ENCODE measurements around the gene TSNAXIP1.

TSNAXIP1 gene

DNA sequence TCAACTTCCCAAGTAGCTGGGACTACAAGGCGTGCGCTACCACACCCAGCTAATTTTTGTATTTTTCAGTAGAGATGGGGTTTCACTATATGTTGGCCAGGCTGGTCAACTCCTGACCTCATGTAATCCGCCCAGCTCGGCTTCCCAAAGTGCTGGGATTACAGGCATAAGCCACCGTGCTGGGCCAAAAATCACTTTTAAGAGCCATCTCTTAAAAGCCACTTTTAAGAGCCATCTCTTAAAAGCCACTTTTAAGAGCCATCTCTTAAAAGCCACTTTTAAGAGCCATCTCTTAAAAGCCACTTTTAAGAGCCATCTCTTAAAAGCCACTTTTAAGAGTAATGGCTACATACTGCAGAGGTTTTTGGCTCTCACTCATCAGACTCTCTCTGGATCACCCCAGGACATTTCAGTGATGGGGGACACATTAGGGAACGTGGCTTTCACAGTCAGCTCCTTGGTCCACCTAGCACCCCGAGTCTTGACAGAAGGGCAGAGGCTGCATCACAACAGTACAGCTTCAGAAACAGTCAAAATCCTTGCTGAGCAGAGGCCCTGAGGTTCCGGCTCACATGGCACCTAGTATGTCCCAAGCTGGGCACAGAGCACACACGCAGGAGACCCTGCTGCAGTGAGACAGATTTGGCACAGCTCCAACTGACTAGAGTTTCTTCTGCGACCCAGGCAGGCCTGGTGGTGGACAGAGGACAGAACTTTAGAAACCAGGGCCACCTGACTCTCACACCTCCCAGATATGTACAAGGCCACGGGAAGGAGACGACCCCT is 23.9 kb upstream of the TSNAXIP1 start:
- DNase-seq (ENCODE audit: low read depth): no peak

DNA sequence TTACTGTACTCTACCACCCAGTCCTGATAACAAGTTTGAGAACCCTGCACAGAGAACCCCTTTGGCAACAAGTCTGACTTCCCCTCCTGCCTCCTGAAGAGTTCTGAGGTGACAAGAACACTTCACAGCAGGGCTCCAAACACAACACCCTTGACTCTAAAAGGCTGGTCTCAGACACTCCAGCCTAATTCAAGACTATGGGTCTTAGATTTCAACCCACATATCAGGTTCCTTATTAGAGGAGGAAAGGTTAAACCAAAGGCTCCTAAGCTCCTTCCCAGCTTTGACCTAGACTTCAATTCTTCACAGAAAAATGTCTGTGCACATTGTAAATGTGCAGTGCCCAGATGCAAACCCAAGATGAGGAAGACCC is 23.4 kb upstream of the TSNAXIP1 start:
- no peak for DNase-seq (ENCODE audit: low read depth)

DNA sequence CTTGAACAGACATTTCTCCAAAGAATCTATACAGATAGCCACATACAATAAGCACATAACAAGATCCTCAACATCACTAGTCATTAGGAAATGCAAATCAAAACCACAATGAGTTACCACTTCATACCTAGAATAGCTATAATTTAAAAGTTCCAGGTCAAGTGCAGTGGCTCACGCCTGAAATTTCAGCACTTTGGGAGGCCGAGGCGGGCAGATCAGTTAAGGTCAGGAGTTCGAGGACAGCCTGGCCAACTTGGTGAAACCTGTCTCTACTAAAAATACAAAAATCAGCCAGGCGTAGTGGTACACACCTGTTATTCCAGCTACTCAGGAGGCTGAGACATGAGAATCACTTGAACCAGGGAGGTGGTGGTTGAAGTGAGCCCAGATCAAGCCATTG is 20.2 kb upstream of the TSNAXIP1 start:
- DNase-seq (ENCODE audit: low read depth): no peak

GRCh38 chr16:67790071-67790470 is 16.6 kb upstream of the TSNAXIP1 start:
- no peak for DNase-seq (ENCODE audit: low read depth)

DNA sequence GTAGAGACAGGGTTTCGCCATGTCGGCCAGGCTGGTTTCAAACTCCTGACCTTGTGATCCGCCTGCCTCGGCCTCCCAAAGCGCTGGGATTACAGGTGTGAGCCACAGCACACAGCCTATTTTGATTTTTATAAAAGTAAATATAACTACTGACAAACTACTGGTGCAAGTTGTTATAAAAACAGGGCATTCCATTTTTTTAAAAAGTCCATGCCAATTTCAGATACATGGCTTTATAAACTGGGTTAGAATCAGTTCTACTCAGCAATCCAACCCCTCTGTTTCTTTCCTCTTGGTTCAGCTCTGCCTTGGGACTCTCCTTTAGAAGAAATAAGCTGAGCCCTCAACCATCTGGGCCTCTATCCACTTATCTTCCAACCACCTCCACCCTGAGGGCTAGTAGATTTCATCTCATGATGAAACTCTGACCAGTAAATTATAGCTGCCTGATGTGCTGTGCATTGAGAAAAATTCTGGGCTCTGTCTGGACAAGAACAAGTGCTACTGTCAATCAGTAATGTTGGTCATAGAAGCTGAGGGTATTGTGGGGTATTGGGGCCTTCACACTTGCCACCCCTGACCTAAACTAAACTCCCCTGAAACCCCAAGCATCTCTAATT is 10.5 kb upstream of the TSNAXIP1 start:
- no peak for DNase-seq (ENCODE audit: low read depth)

GRCh38 chr16:67800338-67800926 is 6.3 kb upstream of the TSNAXIP1 start:
- DNase-seq (ENCODE audit: low read depth): no peak

DNA sequence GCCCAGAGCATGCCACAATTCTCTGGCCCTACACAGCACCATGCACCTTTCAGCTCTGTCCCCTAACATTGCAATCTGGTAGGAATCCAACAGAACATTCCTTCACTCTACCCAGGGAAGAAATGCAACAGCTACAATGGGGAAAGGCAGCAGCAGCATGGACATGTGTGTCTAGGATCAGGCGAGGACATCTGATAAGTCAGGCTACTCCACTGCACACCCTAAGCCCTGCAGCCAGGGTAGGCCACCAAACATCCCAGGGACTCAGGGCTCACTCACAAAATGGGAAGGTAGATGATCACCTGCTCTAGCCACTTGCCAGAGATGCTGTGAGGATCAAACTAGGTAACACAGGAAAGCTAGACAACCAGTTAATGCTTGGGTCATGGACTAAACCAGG is 5.4 kb upstream of the TSNAXIP1 start:
- no peak for DNase-seq (ENCODE audit: low read depth)

DNA sequence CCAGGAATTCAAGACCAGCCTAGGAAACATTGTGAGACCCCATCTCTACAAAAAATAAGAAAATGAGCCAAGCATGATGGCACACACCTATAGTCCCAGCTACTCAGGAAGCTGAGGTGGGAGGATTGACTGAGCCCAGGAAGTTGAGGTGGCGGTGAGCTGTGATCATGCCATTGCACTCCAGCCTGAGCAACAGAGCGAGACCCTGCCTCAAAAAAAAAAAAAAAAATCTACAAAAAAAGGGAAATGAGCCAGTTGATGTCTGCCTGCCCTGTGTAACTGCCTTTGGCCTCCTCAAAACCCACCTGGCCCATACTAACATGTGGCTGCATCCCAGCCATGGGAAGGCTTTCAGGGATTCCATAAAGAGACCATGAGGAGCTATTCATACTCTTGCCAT is 4.8 kb upstream of the TSNAXIP1 start:
- DNase-seq (ENCODE audit: low read depth): no peak

DNA sequence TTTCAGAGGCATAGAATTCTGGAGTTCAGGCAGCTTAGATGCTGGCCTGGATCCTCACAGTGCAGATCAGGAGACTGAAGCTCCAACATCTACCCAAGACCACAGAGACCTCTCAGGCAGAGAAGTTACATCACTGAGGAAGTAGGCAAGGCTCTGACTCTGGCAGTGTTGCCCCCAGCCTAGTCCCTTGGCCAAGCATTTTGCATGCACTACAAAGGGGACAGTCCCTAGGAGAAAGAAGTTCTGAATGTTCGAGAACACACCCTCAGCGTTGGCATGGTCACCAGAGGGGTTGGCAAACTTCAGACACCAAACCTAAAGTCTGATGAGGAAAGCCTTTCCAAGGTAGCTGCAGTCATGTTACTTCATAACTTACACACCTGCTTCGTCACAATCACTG is 2.8 kb upstream of the TSNAXIP1 start:
- no peak for DNase-seq (ENCODE audit: low read depth)

- DNase-seq (ENCODE audit: low read depth): no peak
Observed at GRCh38 chr16:67804853-67805542, 1.7 kb upstream of the TSNAXIP1 start.

GRCh38 chr16:67805718-67806427 is 816 bp upstream of the TSNAXIP1 start:
- DNase-seq (ENCODE audit: low read depth): no peak

DNA sequence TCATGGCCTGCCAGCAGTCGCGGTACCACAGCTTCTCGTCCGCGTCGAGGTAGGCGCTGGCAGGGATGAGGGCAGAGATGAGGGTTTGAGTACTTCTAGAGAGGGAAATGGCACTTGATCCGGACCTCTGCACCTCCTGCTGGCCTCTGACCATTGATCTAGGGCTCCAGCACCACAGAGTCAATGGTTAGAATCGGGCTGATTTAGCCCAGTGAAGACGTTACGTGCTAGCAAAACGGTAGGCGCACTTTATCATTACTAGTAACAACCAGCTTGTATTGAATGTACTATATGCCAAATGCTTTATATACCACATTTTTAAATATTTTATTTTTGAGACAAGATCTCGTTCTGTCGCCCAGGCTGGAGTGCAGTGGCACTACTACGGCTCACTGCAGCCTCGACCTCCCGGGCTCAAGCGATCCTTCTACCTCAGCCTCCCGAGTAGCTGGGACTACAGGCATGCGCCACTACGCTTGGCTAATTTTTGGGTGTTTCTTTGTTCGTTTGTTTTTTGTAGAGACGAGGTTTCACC is 526 bp downstream of the TSNAXIP1 start:
- DNase-seq (ENCODE audit: low read depth): no peak

- DNase-seq (ENCODE audit: low read depth): no peak
Observed at GRCh38 chr16:67811899-67812298, 5.2 kb downstream of the TSNAXIP1 start.

DNA sequence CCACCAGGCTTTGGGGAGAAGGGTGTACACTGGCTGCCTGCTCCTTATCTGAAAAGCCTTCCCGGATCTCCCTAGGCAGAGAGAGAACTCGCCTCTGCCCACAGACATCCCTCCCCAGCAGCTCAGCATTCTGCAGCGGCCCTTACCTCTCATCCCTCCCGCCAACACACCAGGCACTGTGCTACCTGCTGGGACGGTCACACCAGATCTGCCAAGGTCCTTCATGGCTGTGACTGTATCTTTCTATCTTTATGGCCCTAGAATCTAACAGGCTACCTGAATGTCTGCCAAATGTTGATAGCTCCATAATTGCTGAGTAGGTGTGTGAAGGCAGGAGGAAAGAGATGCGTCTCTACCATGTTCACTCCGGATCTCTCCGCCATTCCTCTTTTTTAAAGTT is 7.9 kb downstream of the TSNAXIP1 start:
- DNase-seq (ENCODE audit: low read depth): no peak

DNA sequence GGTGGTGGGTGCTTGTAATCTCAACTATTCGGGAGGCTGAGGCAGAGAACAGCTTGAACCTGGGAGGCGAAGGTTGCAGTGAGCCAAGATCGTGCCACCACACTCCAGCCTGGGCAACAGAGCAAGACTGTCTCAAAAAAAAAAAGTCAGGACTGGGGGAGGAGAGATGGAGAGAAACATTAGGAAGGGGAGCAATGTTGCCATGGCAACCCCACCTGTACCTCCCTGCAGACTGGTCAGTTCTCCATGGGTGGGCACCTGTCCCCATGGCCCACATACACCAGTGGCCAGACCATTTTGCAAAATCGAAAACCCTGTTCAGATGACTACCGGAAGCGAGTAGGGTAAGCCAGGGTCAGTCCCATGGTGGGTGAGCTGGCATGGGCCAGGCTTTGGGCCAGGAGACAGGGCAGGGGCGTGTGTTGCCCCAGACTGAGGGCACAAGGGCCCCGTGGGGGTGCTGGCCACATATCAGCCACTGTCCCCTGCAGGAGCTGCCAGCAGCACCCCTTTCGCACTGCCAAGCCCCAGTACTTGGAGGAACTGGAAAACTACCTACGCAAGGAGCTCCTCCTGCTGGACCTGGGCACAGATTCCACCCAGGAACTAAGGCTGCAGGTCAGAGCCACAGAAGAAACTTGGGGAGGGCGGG is 14.0 kb downstream of the TSNAXIP1 start:
- DNase-seq (ENCODE audit: low read depth): no peak

GRCh38 chr16:67822511-67822910 is 15.8 kb downstream of the TSNAXIP1 start:
- DNase-seq (ENCODE audit: low read depth): no peak

DNA sequence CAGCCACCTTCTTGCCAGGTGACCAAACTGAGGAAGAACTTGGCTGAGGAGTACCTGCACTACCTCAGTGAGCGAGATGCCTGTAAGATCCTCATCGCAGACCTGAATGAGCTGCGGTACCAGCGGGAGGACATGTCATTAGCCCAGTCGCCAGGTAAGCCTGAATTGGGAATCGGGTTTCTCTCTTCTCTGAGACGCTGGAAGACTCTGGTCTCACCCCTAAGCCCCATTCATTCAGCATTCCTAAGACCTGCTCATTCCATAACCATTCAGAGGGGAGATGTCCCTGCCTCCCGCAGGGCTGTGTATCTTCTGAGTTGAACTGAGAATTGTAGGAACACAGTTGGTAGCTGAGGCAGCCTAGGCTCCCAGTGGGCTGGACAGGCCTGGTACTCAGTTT is 18.4 kb downstream of the TSNAXIP1 start:
- no peak for DNase-seq (ENCODE audit: low read depth)

DNA sequence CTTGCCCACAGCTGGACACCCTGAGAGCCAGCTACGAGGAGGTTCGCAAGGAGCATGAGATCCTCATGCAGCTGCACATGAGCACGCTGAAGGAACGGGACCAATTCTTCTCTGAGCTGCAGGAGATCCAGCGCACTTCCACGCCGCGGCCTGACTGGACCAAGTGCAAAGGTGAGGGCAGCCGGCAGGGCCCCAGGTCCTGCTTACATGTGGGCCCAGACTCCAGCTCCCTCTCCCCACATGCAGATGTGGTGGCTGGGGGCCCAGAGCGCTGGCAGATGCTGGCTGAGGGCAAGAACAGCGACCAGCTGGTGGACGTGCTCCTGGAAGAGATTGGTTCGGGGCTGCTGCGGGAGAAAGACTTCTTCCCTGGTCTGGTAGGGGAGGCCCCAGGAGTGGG is 19.2 kb downstream of the TSNAXIP1 start:
- no peak for DNase-seq (ENCODE audit: low read depth)

DNA sequence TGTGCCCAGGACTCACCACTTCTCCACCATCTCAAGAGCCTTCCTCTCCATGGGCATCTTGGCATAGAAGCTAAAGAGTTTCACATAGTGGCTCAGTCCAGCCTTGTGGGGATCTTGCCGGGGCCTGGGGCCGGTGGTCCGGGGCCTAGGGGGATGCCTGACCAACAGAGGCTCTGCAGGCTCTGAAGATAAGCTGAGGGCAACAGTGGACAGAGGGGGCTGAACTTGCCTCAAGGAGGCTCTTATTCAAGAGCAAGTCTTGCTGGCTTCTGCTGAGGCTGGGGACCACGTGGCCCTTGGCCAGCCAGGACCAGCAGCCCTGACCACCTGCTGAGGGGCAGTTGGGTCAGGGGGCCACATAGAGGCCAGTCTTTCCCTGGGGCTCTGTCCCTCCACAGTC is 22.0 kb downstream of the TSNAXIP1 start:
- no peak for DNase-seq (ENCODE audit: low read depth)

GRCh38 chr16:67833030-67833414 is 26.3 kb downstream of the TSNAXIP1 start:
- no peak for DNase-seq (ENCODE audit: low read depth)

- peak; percentile 70 for DNase-seq (ENCODE audit: low read depth)
Observed at GRCh38 chr16:67833415-67834241, 26.9 kb downstream of the TSNAXIP1 start.

Data from GM04504 (cell line).